Stomach (tissue), 4 donors: ENCODE data around the gene EQTN.

Experiments used
- EP300 ChIP-seq: sonication (generic); formaldehyde crosslinking; IDR thresholded peaks from one replicate; pipeline ENCODE4 v1.6.1; 2017; ENCODE audit warnings: antibody characterized with exemption
- POLR2A ChIP-seq, 4 donors: fragments of 450-650 bp; IDR thresholded peaks; one replicate each; pipeline ENCODE4 v1.6.1; 2016; ENCODE audit warnings: antibody characterized with exemption in 4 of 4, control low read depth in 2 of 4, mild to moderate bottlenecking in 1 of 4, moderate library complexity in 1 of 4
- POLR2AphosphoS5 ChIP-seq, 3 donors: sonication (generic); formaldehyde crosslinking; IDR thresholded peaks; one replicate each; pipeline ENCODE4 v1.6.1; 2016; ENCODE audit warnings: antibody characterized with exemption in 3 of 3
- TF ChIP-seq, protein P1 (sequence below), 7 experiments: fragments of 450-650 bp in 4 of 7; fragments of 200-600 bp in 3 of 7; sonication (generic) in 3 of 7; IDR thresholded peaks; one replicate each; pipeline ENCODE4 v1.5.1; 2016 to 2019; ENCODE audit warnings: antibody characterized with exemption in 7 of 7, control low read depth in 2 of 7, mild to moderate bottlenecking in 1 of 7

DNA sequence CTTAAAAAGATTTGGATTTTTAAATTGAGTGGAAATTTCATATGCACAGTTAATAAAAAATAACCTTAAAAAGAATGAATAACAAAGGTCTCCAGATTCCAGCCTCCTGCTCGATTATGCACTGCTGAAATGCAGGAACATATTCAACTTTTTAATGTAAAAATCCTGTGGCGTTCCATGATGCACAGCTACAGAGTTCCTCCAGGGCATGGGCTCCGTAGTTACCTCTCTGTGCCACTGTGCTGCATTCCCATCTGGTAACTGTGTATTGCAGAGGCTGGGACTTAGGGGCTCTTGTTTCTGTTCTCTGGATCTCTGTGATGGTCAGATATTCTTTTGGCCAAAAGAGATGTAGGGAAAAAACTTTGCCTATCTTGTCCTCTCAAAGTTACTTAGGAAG, 31.5 kb upstream of the EQTN start:
- TF ChIP-seq, protein P1, sequence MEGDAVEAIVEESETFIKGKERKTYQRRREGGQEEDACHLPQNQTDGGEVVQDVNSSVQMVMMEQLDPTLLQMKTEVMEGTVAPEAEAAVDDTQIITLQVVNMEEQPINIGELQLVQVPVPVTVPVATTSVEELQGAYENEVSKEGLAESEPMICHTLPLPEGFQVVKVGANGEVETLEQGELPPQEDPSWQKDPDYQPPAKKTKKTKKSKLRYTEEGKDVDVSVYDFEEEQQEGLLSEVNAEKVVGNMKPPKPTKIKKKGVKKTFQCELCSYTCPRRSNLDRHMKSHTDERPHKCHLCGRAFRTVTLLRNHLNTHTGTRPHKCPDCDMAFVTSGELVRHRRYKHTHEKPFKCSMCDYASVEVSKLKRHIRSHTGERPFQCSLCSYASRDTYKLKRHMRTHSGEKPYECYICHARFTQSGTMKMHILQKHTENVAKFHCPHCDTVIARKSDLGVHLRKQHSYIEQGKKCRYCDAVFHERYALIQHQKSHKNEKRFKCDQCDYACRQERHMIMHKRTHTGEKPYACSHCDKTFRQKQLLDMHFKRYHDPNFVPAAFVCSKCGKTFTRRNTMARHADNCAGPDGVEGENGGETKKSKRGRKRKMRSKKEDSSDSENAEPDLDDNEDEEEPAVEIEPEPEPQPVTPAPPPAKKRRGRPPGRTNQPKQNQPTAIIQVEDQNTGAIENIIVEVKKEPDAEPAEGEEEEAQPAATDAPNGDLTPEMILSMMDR (IDR thresholded peaks at IDR 0.05) = no peak
- TF ChIP-seq POLR2A (IDR thresholded peaks at IDR 0.05) (no peak), EP300 (no peak), POLR2AphosphoS5 (IDR thresholded peaks at IDR 0.05) (no peak)
